GM19328 (cell line): ENCODE data around the gene MAGEB3.

Experiments
- ATAC-seq: cut with Tn5 transposase; IDR thresholded peaks from one replicate; pipeline ENCODE4 v1.9.1; 2021; ENCODE audit warnings: mild to moderate bottlenecking, moderate library complexity; ENCODE audit not compliant: unreplicated experiment

The MAGEB3 gene

GRCh38 chrX:30278365-30278764 lies 47.9 kb downstream of the MAGEB3 start:
- ATAC-seq = no peak

GRCh38 chrX:30280428-30280827 lies 50.0 kb downstream of the MAGEB3 start:
- ATAC-seq = no peak

GRCh38 chrX:30282527-30282926 lies 52.1 kb downstream of the MAGEB3 start:
- ATAC-seq = no peak

GRCh38 chrX:30283456-30284200 lies 53.2 kb downstream of the MAGEB3 start:
- no peak for ATAC-seq
